H9 (cell line): ENCODE results near the gene TMEM86A. TPM values are rescaled to one million over a fixed set of nuclear protein-coding genes. Genes with fewer than 3 reads are reported as not detected.

Source experiments
- DNase-seq: peaks from one replicate; pipeline ENCODE4 v3.0.0-alpha.2; 2017
- H2AFZ ChIP-seq: one replicate; pipeline ENCODE4 v1.6.1; 2013; ENCODE audit warnings: mild to moderate bottlenecking, low read length, control low read depth, moderate library complexity
- H2AK5ac ChIP-seq: 2 replicates; pipeline ENCODE4 v1.6.1; 2013; ENCODE audit warnings: low read length, control low read depth, mixed read lengths; ENCODE audit not compliant: insufficient read length
- H2BK120ac ChIP-seq: one replicate; pipeline ENCODE4 v1.6.1; 2013; ENCODE audit warnings: low read depth, mild to moderate bottlenecking, low read length, control low read depth, inconsistent platforms; ENCODE audit not compliant: poor library complexity, severe bottlenecking
- H2BK12ac ChIP-seq: 2 replicates; pipeline ENCODE4 v1.6.1; 2013; ENCODE audit warnings: low read length, control low read depth, mixed read lengths, low read depth; ENCODE audit not compliant: insufficient read length
- H2BK15ac ChIP-seq: 2 replicates; pipeline ENCODE4 v1.6.1; 2013; ENCODE audit warnings: low read depth, low read length, control low read depth
- H2BK20ac ChIP-seq: one replicate; pipeline ENCODE4 v1.6.1; 2013; ENCODE audit warnings: low read depth, mild to moderate bottlenecking, low read length, control low read depth, inconsistent platforms; ENCODE audit not compliant: poor library complexity, severe bottlenecking
- H2BK5ac ChIP-seq: 2 replicates; pipeline ENCODE4 v1.6.1; 2013; ENCODE audit warnings: low read length, control low read depth, mixed read lengths; ENCODE audit not compliant: insufficient read length
- H3K14ac ChIP-seq: 2 replicates; pipeline ENCODE4 v1.6.1; 2013; ENCODE audit warnings: low read length, control low read depth; ENCODE audit not compliant: insufficient read depth
- H3K18ac ChIP-seq: 2 replicates; pipeline ENCODE4 v1.6.1; 2013; ENCODE audit warnings: low read depth, mild to moderate bottlenecking, mixed read lengths, low read length, control low read depth; ENCODE audit not compliant: insufficient read length
- H3K23ac ChIP-seq: 2 replicates; pipeline ENCODE4 v1.6.1; 2013; ENCODE audit warnings: low read length, control low read depth, mixed read lengths, low read depth; ENCODE audit not compliant: insufficient read length
- H3K23me2 ChIP-seq: 2 replicates; pipeline ENCODE4 v1.6.1; 2013; ENCODE audit warnings: low read depth, mild to moderate bottlenecking, mixed read lengths, low read length, control low read depth; ENCODE audit not compliant: insufficient read length, poor library complexity, severe bottlenecking
- H3K27ac ChIP-seq: 2 replicates; pipeline ENCODE4 v1.5.1; 2013; ENCODE audit warnings: low read length, control low read depth, mixed read lengths, low read depth; ENCODE audit not compliant: insufficient read length
- H3K27me3 ChIP-seq: 2 replicates; pipeline ENCODE4 v1.6.1; 2013; ENCODE audit warnings: low read length, control low read depth, inconsistent platforms; ENCODE audit not compliant: insufficient read depth
- H3K4ac ChIP-seq: 2 replicates; pipeline ENCODE4 v1.6.1; 2013; ENCODE audit warnings: low read depth, mild to moderate bottlenecking, control low read depth, inconsistent platforms, low read length, moderate library complexity
- H3K4me1 ChIP-seq: 2 replicates; pipeline ENCODE4 v1.6.1; 2013; ENCODE audit warnings: low read length, control low read depth, inconsistent platforms; ENCODE audit not compliant: insufficient read depth
- H3K4me2 ChIP-seq: 2 replicates; pipeline ENCODE4 v1.6.1; 2013; ENCODE audit warnings: low read length, control low read depth, mixed read lengths; ENCODE audit not compliant: insufficient read length, insufficient read depth
- H3K56ac ChIP-seq: 2 replicates; pipeline ENCODE4 v1.6.1; 2013; ENCODE audit warnings: low read depth, mild to moderate bottlenecking, mixed read lengths, low read length, control low read depth; ENCODE audit not compliant: insufficient read length
- H3K79me1 ChIP-seq: 2 replicates; pipeline ENCODE4 v1.6.1; 2013; ENCODE audit warnings: low read depth, mild to moderate bottlenecking, moderate library complexity, low read length, control low read depth, inconsistent platforms; ENCODE audit not compliant: insufficient read depth, poor library complexity, severe bottlenecking
- H3K79me2 ChIP-seq: 2 replicates; pipeline ENCODE4 v1.6.1; 2013; ENCODE audit warnings: low read length, control low read depth, inconsistent platforms; ENCODE audit not compliant: insufficient read depth
- H3K9ac ChIP-seq: 2 replicates; pipeline ENCODE4 v1.6.1; 2013; ENCODE audit warnings: low read length, control low read depth, mixed read lengths; ENCODE audit not compliant: insufficient read length; ENCODE audit errors: extremely low read depth
- H3K9me3 ChIP-seq: one replicate; pipeline ENCODE4 v1.6.1; 2013; ENCODE audit warnings: low read depth, low read length, inconsistent platforms; ENCODE audit not compliant: control insufficient read depth
- H3T11ph ChIP-seq: one replicate; pipeline ENCODE4 v1.6.1; 2013; ENCODE audit warnings: mild to moderate bottlenecking, low read length, control low read depth, inconsistent platforms
- H4K20me1 ChIP-seq: one replicate; pipeline ENCODE4 v1.6.1; 2013; ENCODE audit not compliant: control insufficient read depth, insufficient read length, insufficient read depth
- H4K5ac ChIP-seq: 2 replicates; pipeline ENCODE4 v1.6.1; 2013; ENCODE audit warnings: low read depth, mild to moderate bottlenecking, mixed read lengths, low read length, control low read depth; ENCODE audit not compliant: insufficient read length
- H4K8ac ChIP-seq: replicated peaks from 2 replicates; pipeline ENCODE4 v1.6.1; 2013; ENCODE audit warnings: low read length, control low read depth, mixed read lengths, low read depth; ENCODE audit not compliant: insufficient read length
- H4K91ac ChIP-seq: 2 replicates; pipeline ENCODE4 v1.6.1; 2013; ENCODE audit warnings: low read depth, mild to moderate bottlenecking, moderate library complexity, mixed read lengths, low read length, control low read depth; ENCODE audit not compliant: insufficient read length
- H3K27ac Mint-ChIP-seq, 3 experiments: 2 replicates in 2 of 3; 3 replicates in 1 of 3; pipeline ENCODE4 v1.8.0; 2020 to 2021; ENCODE audit warnings: mixed read lengths in 3 of 3, mild to moderate bottlenecking in 1 of 3, moderate library complexity in 1 of 3
- H3K27me3 Mint-ChIP-seq: 2 replicates; pipeline ENCODE4 v1.8.0; 2021; ENCODE audit warnings: low read depth, mild to moderate bottlenecking, moderate library complexity, mixed read lengths
- H3K36me3 Mint-ChIP-seq, 3 experiments: 2 replicates in 2 of 3; 3 replicates in 1 of 3; pipeline ENCODE4 v1.8.0; 2020 to 2021; ENCODE audit warnings: low read depth in 3 of 3, mixed read lengths in 3 of 3; ENCODE audit not compliant: insufficient read depth in 1 of 3
- H3K4me1 Mint-ChIP-seq, 2 experiments: 2 replicates each; pipeline ENCODE4 v1.8.0; 2020; ENCODE audit warnings: mixed read lengths in 2 of 2
- H3K4me3 Mint-ChIP-seq, 2 experiments: 2 replicates in 1 of 2; 3 replicates in 1 of 2; pipeline ENCODE4 v1.8.0; 2020 to 2021; ENCODE audit warnings: mild to moderate bottlenecking in 2 of 2, mixed read lengths in 2 of 2, moderate library complexity in 1 of 2
- H3K9me3 Mint-ChIP-seq, 2 experiments: 2 replicates in 1 of 2; 3 replicates in 1 of 2; pipeline ENCODE4 v1.8.0; 2020; ENCODE audit warnings: mild to moderate bottlenecking in 2 of 2, mixed read lengths in 2 of 2, moderate library complexity in 1 of 2
- CTCF ChIP-seq: fragments of 200-600 bp; sonication (generic); conservative IDR thresholded peaks from 3 replicates; pipeline ENCODE4 v1.8.0; 2021; ENCODE audit warnings: antibody characterized with exemption, mild to moderate bottlenecking
- WGBS: extraction: QIAGEN DNeasy Blood & Tissue Kit; methylation state at CpG from one replicate; pipeline ENCODE4 v1.1.7; 2013; ENCODE audit warnings: missing lambda C conversion rate, low lambda C conversion rate, mixed read lengths; ENCODE audit not compliant: insufficient read length; ENCODE audit errors: extremely low coverage; 5-methylcytosine and 5-hydroxymethylcytosine counted together
- long read RNA-seq: library from polyadenylated mRNA; unstranded; transcript quantifications from one replicate; pipeline ENCODE4 v2.0.0, GENCODE V29; 2020
- total RNA-seq: library from RNA; stranded (reverse); gene quantifications from 2 replicates; pipeline ENCODE4 v1.2.1, GENCODE V29; 2021

The TMEM86A gene, protein sequence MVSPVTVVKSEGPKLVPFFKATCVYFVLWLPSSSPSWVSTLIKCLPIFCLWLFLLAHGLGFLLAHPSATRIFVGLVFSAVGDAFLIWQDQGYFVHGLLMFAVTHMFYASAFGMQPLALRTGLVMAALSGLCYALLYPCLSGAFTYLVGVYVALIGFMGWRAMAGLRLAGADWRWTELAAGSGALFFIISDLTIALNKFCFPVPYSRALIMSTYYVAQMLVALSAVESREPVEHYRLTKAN
- 2.3 and 3.0 TPM in 2 replicates for total RNA-seq
- long read RNA-seq, transcript TMEM86A-201 (3 exons, 3,595 nt): major isoform, 13 of 16 reads
- long read RNA-seq, partial matches to known transcripts: 0 of 16 reads
- long read RNA-seq, other reads (novel, unspliced or antisense): 3 of 16 reads

- H3K79me2 ChIP-seq: no peaks in the 10 kb centered on the region
- Mint-ChIP-seq H3K36me3 (no peaks in the 10 kb centered on the region), H3K27me3 (peaks cover 43% of the 10 kb centered on the region), H3K27ac (no peak within 1 kb of the TSS; a peak in 2 of 7 replicates), H3K4me1 (peaks cover 13 to 16% of the 10 kb centered on the region in 2 experiments), H3K4me3 (peak within 1 kb of the TSS; percentile 71 to 82), H3K9me3 (no peaks in the 10 kb centered on the region)
- peak; percentile 94 for DNase-seq
- H4K5ac ChIP-seq: no peak within 1 kb of the TSS
- H3K9me3 ChIP-seq: no peaks in the 10 kb centered on the region
- H3K18ac ChIP-seq: no peak within 1 kb of the TSS
- no peak within 1 kb of the TSS for H4K8ac ChIP-seq
- no peak within 1 kb of the TSS for H3K56ac ChIP-seq
- H2BK15ac ChIP-seq: no peak within 1 kb of the TSS
- peak within 1 kb of the TSS; percentile 35 for H3K9ac ChIP-seq
- H2BK120ac ChIP-seq: no peak within 1 kb of the TSS
- no peaks in the 10 kb centered on the region; the same call in 1 of the 2 replicates for H3K27me3 ChIP-seq
- H3K23me2 ChIP-seq: peaks cover 2% of the 10 kb centered on the region
- no peak within 1 kb of the TSS for H3K23ac ChIP-seq
- no peak within 1 kb of the TSS for H3K27ac ChIP-seq
- no peak within 1 kb of the TSS; the same call in 1 of the 2 replicates for H3K14ac ChIP-seq
- H3K79me1 ChIP-seq: no peaks in the 10 kb centered on the region
- H2BK20ac ChIP-seq: no peak within 1 kb of the TSS
- H3T11ph ChIP-seq: no peak within 1 kb of the TSS
- H4K20me1 ChIP-seq: no peaks in the 10 kb centered on the region
- no peak within 1 kb of the TSS for H3K4ac ChIP-seq
- no peak for TF ChIP-seq CTCF
- H4K91ac ChIP-seq: no peak within 1 kb of the TSS
- H3K4me1 ChIP-seq: no peaks in the 10 kb centered on the region; the same call in 1 of the 2 replicates
- H2AK5ac ChIP-seq: no peak within 1 kb of the TSS
- H2BK5ac ChIP-seq: no peak within 1 kb of the TSS
- WGBS: no CpG with 5 or more reads among the region's 98 CpGs
- H2AFZ ChIP-seq: peak within 1 kb of the TSS; percentile 79
- no peak within 1 kb of the TSS for H2BK12ac ChIP-seq
- peak within 1 kb of the TSS; percentile 96 for H3K4me2 ChIP-seq
Observed at GRCh38 chr11:18698341-18699268, at the start of gene TMEM86A. Gene TMEM86A, plus strand, starts transcription at chr11:18698779. Its CDS starts 108 bp downstream, at chr11:18698887.
